Astrocyte of the spinal cord (primary cell): ENCODE data around the gene LPIN3.

ENCODE experiments used
- DNase-seq: peaks from one replicate; pipeline ENCODE4 v3.0.0; 2011; ENCODE audit warnings: low read depth, low spot score
- H3K4me3 ChIP-seq: 2 replicates; pipeline ENCODE4 v1.5.1; 2011; ENCODE audit warnings: low read depth, mild to moderate bottlenecking, low read length, moderate library complexity
- CTCF ChIP-seq: IDR thresholded peaks from 2 replicates; pipeline ENCODE4 v1.5.1; 2012; ENCODE audit warnings: low read depth, mild to moderate bottlenecking, low read length, inconsistent platforms
- in situ Hi-C: cut with HindIII; loops from 2 replicates; pipeline ENCODE4 v1.10.0; 2017; ENCODE audit warnings: low sequenced_read_pairs

Gene LPIN3

GRCh38 chr20:41342474-41343464 is 2.1 kb downstream of the LPIN3 start:
- no peak for DNase-seq
- in situ Hi-C loops, result no loop called here
- no peak overlapping the region for H3K4me3 ChIP-seq
- TF ChIP-seq CTCF, result no peak

GRCh38 chr20:41344477-41344876 is 3.9 kb downstream of the LPIN3 start:
- no peak for DNase-seq
- no peak overlapping the region for H3K4me3 ChIP-seq
- no peak for TF ChIP-seq CTCF
- in situ Hi-C loops, result no loop called here

- no peak overlapping the region for H3K4me3 ChIP-seq
- in situ Hi-C loops, result no loop called here
- TF ChIP-seq CTCF, result no peak
- no peak for DNase-seq
Observed at GRCh38 chr20:41344938-41345728, 4.5 kb downstream of the LPIN3 start.

- DNase-seq, result no peak
- no peak for TF ChIP-seq CTCF
- H3K4me3 ChIP-seq, result no peak overlapping the region
- in situ Hi-C loops, result no loop called here
Observed at GRCh38 chr20:41345729-41346067, 5.1 kb downstream of the LPIN3 start.

- no peak for DNase-seq
- no peak for TF ChIP-seq CTCF
- no peak overlapping the region for H3K4me3 ChIP-seq
- in situ Hi-C loops, result no loop called here
Observed at GRCh38 chr20:41347523-41348429, 7.2 kb downstream of the LPIN3 start.

- DNase-seq, result no peak
- TF ChIP-seq CTCF, result no peak
- in situ Hi-C loops, result no loop called here
- no peak overlapping the region for H3K4me3 ChIP-seq
Observed at GRCh38 chr20:41348430-41349172, 8.0 kb downstream of the LPIN3 start.
